Activated CD8-positive, alpha-beta T cell treated with anti-CD3 and anti-CD28 coated beads for 36 hours (primary cell): ENCODE results near the gene PAEP. TPM values are rescaled to one million over a fixed set of nuclear protein-coding genes. Genes with fewer than 3 reads are reported as not detected.

Experiments used
- ATAC-seq: fragments of 200-7000 bp; cut with Tn5 transposase; one replicate; pipeline ENCODE4 v1.10.0; 2021; ENCODE audit warnings: mild to moderate bottlenecking, moderate library complexity
- CTCF ChIA-PET: fragments of 350-600 bp; sonication (Branson Sonifier 250); formaldehyde crosslinking; loops from one replicate; lab custom pipeline; 2021; ENCODE audit warnings: antibody characterized with exemption; lab: Charles Lee
- POLR2A ChIA-PET: fragments of 350-600 bp; sonication (Branson Sonifier 250); formaldehyde crosslinking; loops from one replicate; lab custom pipeline; 2021; ENCODE audit warnings: antibody characterized with exemption; lab: Charles Lee
- DNase-seq: peaks from one replicate; pipeline ENCODE4 v3.0.0-alpha.2; 2020
- H3K27ac Mint-ChIP-seq: one replicate; pipeline ENCODE4 v1.8.0; 2021; ENCODE audit warnings: mild to moderate bottlenecking, mixed read lengths
- H3K27me3 Mint-ChIP-seq: one replicate; pipeline ENCODE4 v1.8.0; 2021; ENCODE audit warnings: mixed read lengths
- H3K36me3 Mint-ChIP-seq: one replicate; pipeline ENCODE4 v1.8.0; 2021; ENCODE audit warnings: low read depth, mixed read lengths
- H3K4me1 Mint-ChIP-seq: one replicate; pipeline ENCODE4 v1.8.0; 2021; ENCODE audit warnings: low read depth, mixed read lengths
- H3K4me3 Mint-ChIP-seq: one replicate; pipeline ENCODE4 v1.8.0; 2021; ENCODE audit warnings: mild to moderate bottlenecking, moderate library complexity, mixed read lengths
- H3K9me3 Mint-ChIP-seq: one replicate; pipeline ENCODE4 v1.8.0; 2021; ENCODE audit warnings: mixed read lengths
- CTCF ChIP-seq: fragments of 200-600 bp; IDR thresholded peaks from one replicate; pipeline ENCODE4 v1.8.0; 2022; ENCODE audit warnings: antibody characterized with exemption, mild to moderate bottlenecking
- intact Hi-C: fragments of 100-400 bp; cut with micrococcal nuclease; formaldehyde crosslinking; loops from one replicate; pipeline ENCODE4 v1.10.0; 2022
- total RNA-seq, 2 experiments: library from RNA; stranded (reverse); gene quantifications; one replicate each; pipeline ENCODE4 v1.2.3, GENCODE V29; 2021

PAEP gene
- total RNA-seq, 2 experiments from 2014 or later, result not detected

- intact Hi-C loops, result no loop called here
- no peak for DNase-seq
- TF ChIP-seq CTCF, result no peak
- no peaks in the 10 kb centered on the region for H3K4me1 Mint-ChIP-seq
- no peaks in the 10 kb centered on the region for H3K9me3 Mint-ChIP-seq
- ATAC-seq, result no peak
- H3K4me3 Mint-ChIP-seq, result no peak overlapping the region
- POLR2A ChIA-PET, result no interaction called here
- H3K27ac Mint-ChIP-seq, result no peak overlapping the region
- H3K27me3 Mint-ChIP-seq, result no peaks in the 10 kb centered on the region
- CTCF ChIA-PET, result no interaction called here
- H3K36me3 Mint-ChIP-seq, result no peaks in the 10 kb centered on the region
These were observed 18.5 kb downstream of the PAEP start for GRCh38 chr9:135579889-135580660.

- H3K4me1 Mint-ChIP-seq, result no peaks in the 10 kb centered on the region
- H3K36me3 Mint-ChIP-seq, result no peaks in the 10 kb centered on the region
- ChIA-PET CTCF (no interaction called here), POLR2A (no interaction called here)
- H3K4me3 Mint-ChIP-seq, result no peak overlapping the region
- H3K9me3 Mint-ChIP-seq, result no peaks in the 10 kb centered on the region
- no peaks in the 10 kb centered on the region for H3K27me3 Mint-ChIP-seq
- intact Hi-C loops, result no loop called here
- ATAC-seq (no peak), DNase-seq (no peak)
- TF ChIP-seq CTCF, result no peak
- H3K27ac Mint-ChIP-seq, result no peak overlapping the region
These were observed 19.3 kb downstream of the PAEP start for GRCh38 chr9:135580664-135581380.

GRCh38 chr9:135581636-135582426 is 20.3 kb downstream of the PAEP start:
- Mint-ChIP-seq H3K36me3 (no peaks in the 10 kb centered on the region), H3K4me3 (no peak overlapping the region), H3K9me3 (no peaks in the 10 kb centered on the region), H3K27me3 (no peaks in the 10 kb centered on the region), H3K4me1 (no peaks in the 10 kb centered on the region), H3K27ac (no peak overlapping the region)
- POLR2A ChIA-PET, result interaction anchor here (0.6 kb wide), 1 partner anchor 56 kb away, joined by 3 read pairs; no protein-coding TSS in a partner anchor
- DNase-seq (no peak), ATAC-seq (no peak)
- intact Hi-C loops, result no loop called here
- TF ChIP-seq CTCF, result no peak
- CTCF ChIA-PET, result no interaction called here

- intact Hi-C loops, result no loop called here
These were observed 21.0 kb downstream of the PAEP start for GRCh38 chr9:135582541-135582940.

More at GRCh38 chr9:135582541-135582940, 21.0 kb downstream of the PAEP start:
- Mint-ChIP-seq H3K27ac (no peak overlapping the region), H3K4me1 (no peaks in the 10 kb centered on the region), H3K36me3 (no peaks in the 10 kb centered on the region), H3K4me3 (no peak overlapping the region), H3K27me3 (no peaks in the 10 kb centered on the region), H3K9me3 (no peaks in the 10 kb centered on the region)
- DNase-seq (no peak), ATAC-seq (no peak)
- CTCF ChIA-PET, result no interaction called here
- TF ChIP-seq CTCF, result no peak
- POLR2A ChIA-PET, result no interaction called here
